Measurements from ENCODE around the gene CCDC34. TPM values are rescaled to one million over a fixed set of nuclear protein-coding genes. Genes with fewer than 3 reads are reported as not detected.
A peak's percentile ranks its signal among the peaks of the same experiment; 100 is the strongest.
"Not testable (repeated sequence)": the region's sequence is repeated elsewhere in the genome, so short reads cannot be mapped to it uniquely, and the experiment has no call there.

The CCDC34 gene
- total RNA-seq, 1 donor from 2014 or later, result 10.6 TPM

DNA sequence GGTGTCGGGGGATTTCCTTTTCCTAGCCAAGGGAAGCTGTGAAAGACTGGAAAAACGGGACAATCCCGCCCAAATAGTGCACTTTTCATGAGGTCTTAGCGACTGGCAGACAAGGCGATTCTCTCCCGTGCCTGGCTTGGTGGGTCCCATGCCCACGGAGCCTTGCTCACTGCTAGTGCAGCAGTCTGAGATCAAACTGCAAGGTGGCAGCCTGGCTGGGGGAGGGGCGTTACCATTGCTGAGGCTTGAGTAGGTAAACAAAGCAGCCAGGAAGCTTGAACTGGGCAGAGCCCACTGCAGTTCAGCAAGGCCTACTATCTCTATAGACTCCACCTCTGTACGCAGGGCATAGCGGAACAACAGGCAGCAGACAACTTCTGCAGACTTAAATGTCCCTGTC, 41.7 kb downstream of the CCDC34 start:
- H3K4me3 Mint-ChIP-seq; H3K27me3 Mint-ChIP-seq (ENCODE audit: insufficient read depth); H3K36me3 Mint-ChIP-seq (ENCODE audit: low read depth); H3K9me3 Mint-ChIP-seq; H3K27ac Mint-ChIP-seq; intact Hi-C loops (cut with micrococcal nuclease); H3K4me1 Mint-ChIP-seq (ENCODE audit: low read depth); DNase-seq (ENCODE audit: low spot score): not testable (repeated sequence)

DNA sequence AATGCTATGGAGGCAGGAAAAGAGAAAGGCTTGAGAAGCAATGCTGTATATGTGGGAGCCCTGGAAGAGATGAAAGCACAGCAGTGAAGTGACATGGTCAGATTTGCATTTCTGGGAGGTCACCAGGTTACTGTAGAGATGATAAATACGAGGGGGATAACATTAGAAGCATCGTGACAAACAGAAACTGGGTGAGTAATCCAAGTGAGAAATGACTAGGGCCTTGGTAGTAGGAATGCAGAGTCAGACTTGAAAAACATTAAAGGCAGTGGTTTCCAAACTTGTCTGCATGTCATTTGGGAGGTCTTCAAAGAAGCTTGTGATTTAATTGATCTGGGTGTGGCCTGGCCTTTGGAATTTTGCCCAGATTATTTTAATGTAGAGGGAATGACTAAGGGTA, 43.9 kb downstream of the CCDC34 start:
- intact Hi-C loops (cut with micrococcal nuclease), result loop anchor here (1.0 to 2.0 kb wide), 3 partner anchors 18 to 187 kb away; partner anchors contain the start of genes CCDC34 and LIN7C
- DNase-seq (ENCODE audit: low spot score), result no peak

DNA sequence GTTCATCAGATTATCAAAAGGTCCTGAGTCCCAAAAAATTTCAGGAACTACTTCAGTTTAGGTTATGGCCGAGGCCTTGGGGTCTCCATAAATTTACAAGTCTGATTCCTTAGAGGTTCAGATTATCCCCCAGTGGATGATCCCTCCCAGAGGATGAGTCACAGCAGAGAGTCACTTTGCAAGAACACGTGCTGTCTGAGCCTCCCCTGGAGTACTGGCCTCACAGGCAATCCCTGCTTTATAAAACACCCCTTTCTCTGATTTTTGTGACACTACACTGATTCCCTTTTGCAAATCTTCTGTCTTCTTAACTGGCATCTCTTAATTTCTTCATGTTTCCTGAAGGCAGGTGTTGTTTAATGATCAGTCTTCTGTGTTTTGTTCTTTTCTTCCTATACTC, 45.3 kb downstream of the CCDC34 start:
- Mint-ChIP-seq H3K27ac (no peak overlapping the region), H3K4me3 (no peak overlapping the region), H3K36me3 (ENCODE audit: low read depth) (no peaks in the 10 kb centered on the region), H3K9me3 (no peaks in the 10 kb centered on the region), H3K4me1 (ENCODE audit: low read depth) (no peaks in the 10 kb centered on the region), H3K27me3 (ENCODE audit: insufficient read depth) (peaks cover under 1% of the 10 kb centered on the region)
- DNase-seq (ENCODE audit: low spot score), result no peak
- intact Hi-C loops (cut with micrococcal nuclease), result loop anchor here (2.0 kb wide), 1 partner anchor 45 kb away; the partner anchor contains the start of gene CCDC34

More for the DNA sequence above, 43.9 kb downstream of the CCDC34 start:
- Mint-ChIP-seq H3K4me3 (no peak overlapping the region), H3K27ac (no peak overlapping the region), H3K27me3 (ENCODE audit: insufficient read depth) (no peaks in the 10 kb centered on the region), H3K36me3 (ENCODE audit: low read depth) (no peaks in the 10 kb centered on the region), H3K4me1 (ENCODE audit: low read depth) (no peaks in the 10 kb centered on the region), H3K9me3 (no peaks in the 10 kb centered on the region)

DNA sequence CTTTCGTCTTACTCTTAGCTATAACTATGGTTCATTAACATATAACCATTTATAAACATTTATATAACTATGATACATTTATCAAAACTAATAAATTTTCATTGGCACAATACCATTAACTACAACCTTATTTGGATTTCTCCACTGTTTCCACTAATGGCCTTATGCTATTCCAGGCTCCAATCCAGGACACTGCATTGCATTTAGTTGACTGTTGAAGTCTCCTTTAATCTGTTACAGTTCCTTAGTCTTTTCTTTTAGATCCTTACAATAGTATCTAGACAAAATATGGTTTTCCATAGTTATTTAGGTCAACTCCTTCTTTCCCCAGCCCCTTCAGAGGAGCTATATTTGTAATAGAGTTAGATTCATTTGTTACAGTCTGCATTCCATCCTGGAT, 47.2 kb downstream of the CCDC34 start:
- Mint-ChIP-seq H3K9me3 (no peaks in the 10 kb centered on the region), H3K27ac (no peak overlapping the region), H3K4me3 (no peak overlapping the region), H3K27me3 (ENCODE audit: insufficient read depth) (peaks cover 2% of the 10 kb centered on the region), H3K36me3 (ENCODE audit: low read depth) (no peaks in the 10 kb centered on the region), H3K4me1 (ENCODE audit: low read depth) (no peaks in the 10 kb centered on the region)
- intact Hi-C loops (cut with micrococcal nuclease), result no loop called here
- DNase-seq (ENCODE audit: low spot score), result no peak

DNA sequence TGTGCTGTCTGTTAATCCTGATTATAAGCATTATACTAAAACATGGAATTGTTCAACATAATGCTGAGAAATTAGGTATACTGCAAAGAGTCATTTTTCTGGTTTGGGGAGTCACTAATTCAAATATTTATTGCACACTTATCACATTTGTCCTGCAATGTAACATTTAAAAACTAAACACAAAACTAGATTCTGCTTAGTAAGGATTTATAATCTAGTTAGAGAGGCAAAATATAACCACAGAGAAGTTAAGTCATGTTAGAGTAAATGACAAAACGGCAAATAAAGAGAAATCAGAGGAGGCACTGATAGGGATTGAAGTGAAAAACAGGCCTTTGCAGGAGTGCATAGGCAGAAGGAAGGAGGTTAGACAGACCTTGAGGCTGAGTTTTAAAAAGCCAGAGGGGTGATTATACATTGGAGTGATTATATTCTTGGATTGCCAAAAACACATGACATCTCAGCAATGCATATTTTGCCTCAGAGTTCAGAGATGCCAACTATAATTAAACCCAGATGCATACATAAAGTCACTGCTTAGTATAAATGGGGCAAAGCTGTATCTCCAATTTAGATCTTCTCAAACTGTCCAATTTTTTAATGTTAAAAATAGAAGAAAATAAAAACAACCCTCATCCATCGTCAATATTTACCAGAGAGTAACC, 49.7 kb downstream of the CCDC34 start:
- intact Hi-C loops (cut with micrococcal nuclease), result no loop called here
- no peak for DNase-seq (ENCODE audit: low spot score)
- H3K9me3 Mint-ChIP-seq, result no peaks in the 10 kb centered on the region
- peaks cover 2% of the 10 kb centered on the region for H3K27me3 Mint-ChIP-seq (ENCODE audit: insufficient read depth)
- H3K27ac Mint-ChIP-seq, result no peak overlapping the region
- H3K4me1 Mint-ChIP-seq (ENCODE audit: low read depth), result no peaks in the 10 kb centered on the region
- no peaks in the 10 kb centered on the region for H3K36me3 Mint-ChIP-seq (ENCODE audit: low read depth)
- no peak overlapping the region for H3K4me3 Mint-ChIP-seq

DNA sequence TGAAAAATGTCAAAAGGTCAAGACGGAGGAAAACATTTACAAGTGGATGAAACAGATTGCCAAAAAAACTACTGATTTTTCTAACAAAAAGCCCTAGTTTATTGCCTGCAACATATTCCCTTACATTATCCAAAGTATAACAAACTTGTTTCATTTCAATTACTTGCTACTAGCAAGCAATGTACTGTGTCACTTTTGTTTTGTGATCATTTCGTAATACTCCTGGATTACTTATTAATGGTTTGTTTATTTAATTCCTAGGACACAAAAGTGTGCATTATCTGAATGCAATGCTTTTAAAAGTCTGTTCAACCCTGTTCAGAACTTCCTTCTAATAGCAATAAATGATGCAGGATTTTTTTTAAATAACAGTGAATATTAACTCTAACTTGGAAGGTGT, 50.9 kb downstream of the CCDC34 start:
- intact Hi-C loops (cut with micrococcal nuclease), result no loop called here
- Mint-ChIP-seq H3K27me3 (ENCODE audit: insufficient read depth) (peaks cover 4% of the 10 kb centered on the region), H3K4me1 (ENCODE audit: low read depth) (no peaks in the 10 kb centered on the region), H3K4me3 (no peak overlapping the region), H3K36me3 (ENCODE audit: low read depth) (no peaks in the 10 kb centered on the region), H3K27ac (no peak overlapping the region), H3K9me3 (no peaks in the 10 kb centered on the region)
- no peak for DNase-seq (ENCODE audit: low spot score)

DNA sequence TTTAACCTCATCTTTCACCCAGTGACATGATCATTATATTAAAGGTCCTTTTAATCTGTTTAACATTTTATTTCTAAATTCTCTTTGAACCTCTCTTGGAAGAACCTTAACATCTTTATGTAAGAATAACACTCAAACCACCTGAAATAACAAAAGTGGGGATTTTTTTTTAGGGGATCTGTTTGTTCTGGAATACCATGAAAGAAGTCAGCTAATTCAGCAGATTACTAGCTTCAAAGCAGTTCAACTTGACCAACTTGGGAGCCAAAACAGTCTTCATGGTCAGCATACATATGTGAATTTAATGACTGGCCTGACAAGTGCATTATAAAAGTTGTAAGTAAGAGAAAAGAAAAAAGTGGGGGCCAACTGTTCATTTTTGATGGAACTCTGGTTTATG, 52.3 kb downstream of the CCDC34 start:
- no peaks in the 10 kb centered on the region for H3K36me3 Mint-ChIP-seq (ENCODE audit: low read depth)
- peaks cover 4% of the 10 kb centered on the region for H3K27me3 Mint-ChIP-seq (ENCODE audit: insufficient read depth)
- no peaks in the 10 kb centered on the region for H3K9me3 Mint-ChIP-seq
- H3K4me3 Mint-ChIP-seq, result no peak overlapping the region
- no peak overlapping the region for H3K27ac Mint-ChIP-seq
- intact Hi-C loops (cut with micrococcal nuclease), result no loop called here
- no peak for DNase-seq (ENCODE audit: low spot score)
- H3K4me1 Mint-ChIP-seq (ENCODE audit: low read depth), result no peaks in the 10 kb centered on the region

DNA sequence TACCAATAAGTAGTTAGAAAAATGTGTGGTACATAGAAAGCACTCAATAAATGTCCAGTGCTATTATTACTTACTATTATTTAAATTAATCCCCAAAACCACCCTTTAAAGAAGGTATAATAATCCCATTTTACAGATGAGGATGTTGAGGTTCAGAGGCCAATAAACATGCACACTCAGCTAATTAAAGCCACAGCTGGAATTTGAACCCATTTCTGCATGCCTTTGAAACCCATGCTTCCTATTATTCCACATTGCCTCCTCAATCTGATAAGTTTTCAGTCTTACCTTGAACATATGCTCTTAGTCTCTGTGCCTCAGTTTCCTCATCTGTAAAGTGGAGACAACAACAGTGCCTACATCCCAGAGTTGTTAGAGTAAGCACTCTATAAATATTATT, 52.8 kb downstream of the CCDC34 start:
- Mint-ChIP-seq H3K9me3 (peaks cover 3% of the 10 kb centered on the region), H3K36me3 (ENCODE audit: low read depth) (no peaks in the 10 kb centered on the region), H3K4me3 (no peak overlapping the region), H3K27ac (no peak overlapping the region), H3K4me1 (ENCODE audit: low read depth) (no peaks in the 10 kb centered on the region), H3K27me3 (ENCODE audit: insufficient read depth) (peaks cover 4% of the 10 kb centered on the region)
- DNase-seq (ENCODE audit: low spot score), result no peak
- intact Hi-C loops (cut with micrococcal nuclease), result no loop called here

DNA sequence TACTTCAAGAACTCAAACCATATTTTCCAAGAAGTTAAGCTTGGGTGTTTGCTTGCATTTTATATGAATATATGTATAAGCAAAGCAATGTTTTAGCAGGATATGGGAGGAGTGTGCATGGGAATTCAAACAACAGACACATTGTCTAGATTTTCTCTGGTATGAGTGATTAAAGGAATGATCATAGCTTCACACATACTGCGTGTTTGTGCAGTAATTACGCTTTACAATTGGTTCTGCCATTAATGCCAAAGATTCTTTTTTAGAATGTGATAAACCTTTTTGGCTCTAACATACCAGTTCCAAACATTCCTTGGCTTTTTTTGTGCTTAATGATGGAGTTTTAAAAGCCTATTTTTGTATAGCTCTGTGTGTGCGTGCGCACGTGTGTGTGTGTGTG, 54.0 kb downstream of the CCDC34 start:
- Mint-ChIP-seq H3K27ac (no peak overlapping the region), H3K27me3 (ENCODE audit: insufficient read depth) (peaks cover 4% of the 10 kb centered on the region), H3K4me3 (no peak overlapping the region), H3K9me3 (peaks cover 4% of the 10 kb centered on the region), H3K4me1 (ENCODE audit: low read depth) (no peaks in the 10 kb centered on the region), H3K36me3 (ENCODE audit: low read depth) (no peaks in the 10 kb centered on the region)
- intact Hi-C loops (cut with micrococcal nuclease), result no loop called here
- DNase-seq (ENCODE audit: low spot score), result no peak

DNA sequence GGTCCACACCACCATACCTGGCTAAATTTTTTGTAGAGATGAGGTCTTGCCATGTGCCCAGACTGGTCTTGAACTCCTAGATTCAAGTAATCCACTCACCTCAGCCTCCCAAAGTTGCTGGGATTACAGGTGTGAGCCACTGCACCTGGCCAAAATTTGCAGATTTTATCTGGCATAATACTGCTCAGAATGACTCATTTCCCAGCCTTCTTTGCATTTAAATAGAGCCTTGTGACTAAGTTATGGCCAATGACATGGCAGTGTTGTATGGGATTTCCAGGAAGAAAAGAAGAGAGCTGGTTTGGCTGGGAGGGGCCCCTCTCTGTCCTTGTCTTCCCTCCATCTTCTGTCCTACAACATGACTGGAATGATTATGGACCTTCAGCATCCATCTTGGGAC, 55.8 kb downstream of the CCDC34 start:
- Mint-ChIP-seq H3K27ac (no peak overlapping the region), H3K4me3 (no peak overlapping the region), H3K36me3 (ENCODE audit: low read depth) (no peaks in the 10 kb centered on the region), H3K9me3 (peaks cover 8% of the 10 kb centered on the region), H3K27me3 (ENCODE audit: insufficient read depth) (peaks cover 2% of the 10 kb centered on the region), H3K4me1 (ENCODE audit: low read depth) (no peaks in the 10 kb centered on the region)
- intact Hi-C loops (cut with micrococcal nuclease), result no loop called here
- no peak for DNase-seq (ENCODE audit: low spot score)

DNA sequence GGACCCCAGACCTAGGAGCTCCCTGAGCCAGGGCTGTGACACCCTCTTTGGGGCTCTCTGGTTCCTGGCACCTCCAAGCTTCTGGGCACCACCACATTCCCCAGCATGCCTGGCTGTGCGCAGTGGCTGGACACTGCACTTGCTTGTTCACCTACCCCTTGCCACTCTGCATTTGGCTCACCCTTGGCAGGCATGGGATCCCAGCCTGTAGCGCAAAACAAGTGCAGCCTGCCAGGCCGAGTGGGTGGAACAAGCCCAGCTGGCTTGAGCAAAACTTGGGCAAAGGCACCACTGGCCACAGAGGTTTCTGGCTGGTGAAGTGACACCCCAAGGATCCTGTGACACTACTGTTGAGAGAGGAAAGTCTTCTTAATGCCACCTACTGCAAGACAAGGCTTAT, 57.3 kb downstream of the CCDC34 start:
- DNase-seq (ENCODE audit: low spot score), result no peak
- peaks cover 8% of the 10 kb centered on the region for H3K9me3 Mint-ChIP-seq
- no peaks in the 10 kb centered on the region for H3K4me1 Mint-ChIP-seq (ENCODE audit: low read depth)
- H3K36me3 Mint-ChIP-seq (ENCODE audit: low read depth), result no peaks in the 10 kb centered on the region
- H3K27me3 Mint-ChIP-seq (ENCODE audit: insufficient read depth), result peaks cover 2% of the 10 kb centered on the region
- H3K4me3 Mint-ChIP-seq, result no peak overlapping the region
- H3K27ac Mint-ChIP-seq, result no peak overlapping the region
- intact Hi-C loops (cut with micrococcal nuclease), result no loop called here

DNA sequence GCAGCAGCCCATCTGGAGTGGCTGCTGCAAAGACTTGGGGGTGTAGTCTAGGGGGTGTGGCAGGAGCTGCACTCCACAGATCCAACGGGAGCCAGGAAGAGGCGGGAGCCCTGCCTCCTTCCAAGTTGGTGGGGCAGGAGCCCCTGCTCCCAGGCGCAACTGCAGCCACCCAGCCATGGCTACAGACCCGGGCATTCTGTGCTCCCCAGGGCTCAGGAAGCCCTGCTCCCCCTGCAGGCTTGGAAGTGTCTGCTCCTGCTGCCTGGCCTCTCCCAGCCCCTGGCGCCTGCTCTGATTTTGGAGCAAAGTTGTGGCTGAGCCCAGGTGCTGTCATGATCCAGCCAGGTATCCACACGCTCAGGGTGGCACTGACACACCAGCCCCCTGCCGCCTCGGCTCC, 58.5 kb downstream of the CCDC34 start:
- intact Hi-C loops (cut with micrococcal nuclease), result no loop called here
- Mint-ChIP-seq H3K36me3 (ENCODE audit: low read depth) (no peaks in the 10 kb centered on the region), H3K27me3 (ENCODE audit: insufficient read depth) (peaks cover 2% of the 10 kb centered on the region), H3K27ac (no peak overlapping the region), H3K4me1 (ENCODE audit: low read depth) (no peaks in the 10 kb centered on the region), H3K9me3 (peaks cover 8% of the 10 kb centered on the region), H3K4me3 (no peak overlapping the region)
- no peak for DNase-seq (ENCODE audit: low spot score)

DNA sequence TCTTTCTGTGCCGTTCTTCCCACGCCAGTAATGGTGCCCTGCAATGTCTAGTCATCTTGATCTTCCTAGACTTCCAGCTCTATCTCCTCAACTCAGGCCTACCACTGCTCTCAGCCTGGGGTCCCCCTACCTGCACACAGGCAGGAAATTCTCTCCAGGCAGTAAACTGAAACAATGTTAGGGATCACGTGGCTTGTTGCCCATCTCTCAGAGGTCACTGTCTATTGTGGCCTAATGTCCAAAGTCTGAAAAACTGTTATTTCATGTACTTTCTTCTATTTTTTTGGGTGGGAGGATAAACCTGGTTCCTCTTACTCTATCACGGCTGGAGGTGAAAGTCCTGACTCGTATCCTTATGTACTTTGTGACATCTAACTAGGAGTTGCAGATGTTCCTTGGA, 59.1 kb downstream of the CCDC34 start:
- Mint-ChIP-seq H3K36me3 (ENCODE audit: low read depth) (no peaks in the 10 kb centered on the region), H3K4me3 (no peak overlapping the region), H3K27ac (no peak overlapping the region), H3K27me3 (ENCODE audit: insufficient read depth) (peaks cover 2% of the 10 kb centered on the region), H3K9me3 (peaks cover 8% of the 10 kb centered on the region), H3K4me1 (ENCODE audit: low read depth) (no peaks in the 10 kb centered on the region)
- DNase-seq (ENCODE audit: low spot score), result no peak
- intact Hi-C loops (cut with micrococcal nuclease), result no loop called here

DNA sequence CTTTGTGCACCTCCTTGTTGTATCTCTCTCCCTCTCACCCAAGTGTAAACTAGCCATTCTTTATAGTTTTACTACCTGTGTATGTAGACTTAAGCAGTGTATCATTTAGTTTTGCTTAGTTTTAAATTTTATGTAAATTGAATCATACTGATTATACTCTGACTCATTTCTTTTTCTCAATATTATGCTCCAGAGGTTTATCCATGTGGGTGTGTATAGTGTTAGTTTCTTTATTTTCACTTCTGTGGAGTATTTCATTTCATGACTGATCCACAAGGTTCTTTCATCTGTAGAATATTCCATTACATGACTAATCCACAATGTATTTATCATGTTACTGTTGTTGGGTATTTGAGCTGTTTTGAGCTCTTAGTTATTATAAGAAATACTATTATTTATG, 62.0 kb downstream of the CCDC34 start:
- no peaks in the 10 kb centered on the region for H3K36me3 Mint-ChIP-seq (ENCODE audit: low read depth)
- no peaks in the 10 kb centered on the region for H3K4me1 Mint-ChIP-seq (ENCODE audit: low read depth)
- H3K27ac Mint-ChIP-seq, result peak overlapping the region; percentile 31
- H3K4me3 Mint-ChIP-seq, result no peak overlapping the region
- H3K27me3 Mint-ChIP-seq (ENCODE audit: insufficient read depth), result peaks cover 3% of the 10 kb centered on the region
- intact Hi-C loops (cut with micrococcal nuclease), result loop anchor here (1.0 to 2.0 kb wide), 2 partner anchors 18 to 62 kb away; partner anchors contain the start of gene CCDC34
- H3K9me3 Mint-ChIP-seq, result peaks cover 8% of the 10 kb centered on the region
- DNase-seq (ENCODE audit: low spot score), result no peak

All from activated T-helper 1 cell treated with anti-CD3 and anti-CD28 coated beads, Interleukin-12 subunit alpha, Interleukin-12 subunit beta, Interleukin-2, Interleukin-4 antibody, amounts not matched to agents 30 ng/mL and 10 ng/mL and 1 ng/mL, durations not matched to agents 14 hours and 24 hours and 36 hours (primary cell).